Measurements from ENCODE around the gene POLR2B. TPM values are rescaled to one million over a fixed set of nuclear protein-coding genes. Genes with fewer than 3 reads are reported as not detected.

The POLR2B gene
- total RNA-seq, 1 donor from 2014 or later, result 112 TPM

GRCh38 chr4:57064811-57065711 is 86.4 kb downstream of the POLR2B start:
- H3K4me3 ChIP-seq (ENCODE audit: low read depth, low read length), result no peak overlapping the region
- no peaks in the 10 kb centered on the region for H3K36me3 ChIP-seq (ENCODE audit: control insufficient read depth, insufficient read depth, low read length)
- no peaks in the 10 kb centered on the region for H3K27me3 ChIP-seq (ENCODE audit: control insufficient read depth, insufficient read depth, low read length)
- FAIRE-seq (no peak), DNase-seq (ENCODE audit: low read depth) (peak; percentile 49)
- TF ChIP-seq, protein P1, sequence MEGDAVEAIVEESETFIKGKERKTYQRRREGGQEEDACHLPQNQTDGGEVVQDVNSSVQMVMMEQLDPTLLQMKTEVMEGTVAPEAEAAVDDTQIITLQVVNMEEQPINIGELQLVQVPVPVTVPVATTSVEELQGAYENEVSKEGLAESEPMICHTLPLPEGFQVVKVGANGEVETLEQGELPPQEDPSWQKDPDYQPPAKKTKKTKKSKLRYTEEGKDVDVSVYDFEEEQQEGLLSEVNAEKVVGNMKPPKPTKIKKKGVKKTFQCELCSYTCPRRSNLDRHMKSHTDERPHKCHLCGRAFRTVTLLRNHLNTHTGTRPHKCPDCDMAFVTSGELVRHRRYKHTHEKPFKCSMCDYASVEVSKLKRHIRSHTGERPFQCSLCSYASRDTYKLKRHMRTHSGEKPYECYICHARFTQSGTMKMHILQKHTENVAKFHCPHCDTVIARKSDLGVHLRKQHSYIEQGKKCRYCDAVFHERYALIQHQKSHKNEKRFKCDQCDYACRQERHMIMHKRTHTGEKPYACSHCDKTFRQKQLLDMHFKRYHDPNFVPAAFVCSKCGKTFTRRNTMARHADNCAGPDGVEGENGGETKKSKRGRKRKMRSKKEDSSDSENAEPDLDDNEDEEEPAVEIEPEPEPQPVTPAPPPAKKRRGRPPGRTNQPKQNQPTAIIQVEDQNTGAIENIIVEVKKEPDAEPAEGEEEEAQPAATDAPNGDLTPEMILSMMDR (IDR thresholded peaks at IDR 0.05; ENCODE audit: insufficient read depth, low read length, severe bottlenecking), result no peak

DNA sequence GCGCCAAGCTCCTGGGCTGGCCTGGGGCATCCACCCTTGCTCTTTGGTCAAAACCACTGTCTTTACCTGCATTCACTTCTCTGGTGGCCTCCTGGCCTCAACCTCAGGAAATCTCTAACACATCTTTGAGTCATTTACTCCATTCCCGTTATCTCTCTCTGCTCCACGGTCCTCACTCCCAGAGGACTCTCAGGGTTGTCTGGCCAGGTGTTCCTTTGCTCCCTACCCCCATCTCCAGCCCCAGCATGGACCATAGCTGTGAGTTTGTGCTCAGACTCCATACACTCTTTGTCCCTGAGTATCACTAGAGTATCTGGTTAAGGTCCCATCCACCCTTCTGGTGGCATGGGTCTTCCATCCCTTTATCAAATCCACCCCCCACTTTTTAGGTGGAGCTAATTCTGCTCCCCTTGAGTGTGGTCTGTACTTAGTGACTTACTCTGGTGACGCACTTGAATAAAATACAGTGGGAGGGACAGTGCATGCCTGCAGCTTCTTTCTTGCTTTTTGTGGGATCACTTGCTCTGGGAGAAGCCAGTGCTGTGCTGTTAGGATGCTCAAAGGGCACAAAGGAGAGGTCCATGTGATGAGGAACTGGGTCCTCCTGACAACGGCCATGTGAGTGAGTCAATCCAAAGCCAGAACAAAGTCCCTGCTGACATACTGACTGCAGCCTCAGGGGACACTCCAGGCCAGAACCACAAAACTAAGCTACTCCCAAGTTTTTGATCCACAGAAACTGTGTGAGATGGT is 87.2 kb downstream of the POLR2B start:
- no peak for DNase-seq (ENCODE audit: low read depth)
- TF ChIP-seq, protein P1 (IDR thresholded peaks at IDR 0.05; ENCODE audit: insufficient read depth, low read length, severe bottlenecking), result no peak
- no peaks in the 10 kb centered on the region for H3K27me3 ChIP-seq (ENCODE audit: control insufficient read depth, insufficient read depth, low read length)
- H3K4me3 ChIP-seq (ENCODE audit: low read depth, low read length), result no peak overlapping the region
- H3K36me3 ChIP-seq (ENCODE audit: control insufficient read depth, insufficient read depth, low read length), result no peaks in the 10 kb centered on the region
- FAIRE-seq, result peak; percentile 77

- DNase-seq (ENCODE audit: low read depth) (no peak), FAIRE-seq (no peak)
- TF ChIP-seq, protein P1 (IDR thresholded peaks at IDR 0.05; ENCODE audit: insufficient read depth, low read length, severe bottlenecking), result no peak
- Histone ChIP-seq H3K27me3 (ENCODE audit: control insufficient read depth, insufficient read depth, low read length) (no peaks in the 10 kb centered on the region), H3K4me3 (ENCODE audit: low read depth, low read length) (no peak overlapping the region), H3K36me3 (ENCODE audit: control insufficient read depth, insufficient read depth, low read length) (no peaks in the 10 kb centered on the region)
Observed at GRCh38 chr4:57068237-57068981, 89.7 kb downstream of the POLR2B start.

DNA sequence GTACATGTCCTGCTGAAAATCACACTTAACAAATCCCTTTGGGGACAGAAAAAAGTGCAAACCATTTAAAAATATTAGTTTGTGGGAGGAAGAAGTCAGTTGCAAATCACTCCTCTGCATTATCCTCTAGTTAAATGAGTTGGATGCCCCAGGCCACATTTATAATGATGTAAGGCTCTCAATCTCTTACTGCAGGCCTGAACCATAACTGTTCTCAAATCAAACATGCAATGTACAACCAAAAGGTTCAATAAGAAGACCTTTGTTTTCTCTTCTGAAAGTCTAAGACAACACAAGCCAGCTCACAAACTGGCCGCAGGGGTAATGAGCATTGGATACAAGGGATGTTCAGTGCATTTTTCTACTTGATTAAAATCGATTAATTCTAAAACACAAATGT is 91.8 kb downstream of the POLR2B start:
- DNase-seq (ENCODE audit: low read depth), result peak; percentile 48

GRCh38 chr4:57071326-57071725 is 92.6 kb downstream of the POLR2B start:
- TF ChIP-seq, protein P1 (IDR thresholded peaks at IDR 0.05; ENCODE audit: insufficient read depth, low read length, severe bottlenecking), result no peak
- DNase-seq (ENCODE audit: low read depth), result peak; percentile 76
- Histone ChIP-seq H3K4me3 (ENCODE audit: low read depth, low read length) (no peak overlapping the region), H3K27me3 (ENCODE audit: control insufficient read depth, insufficient read depth, low read length) (no peaks in the 10 kb centered on the region), H3K36me3 (ENCODE audit: control insufficient read depth, insufficient read depth, low read length) (no peaks in the 10 kb centered on the region)
- no peak for FAIRE-seq

More for the DNA sequence above, 91.8 kb downstream of the POLR2B start:
- TF ChIP-seq, protein P1 (IDR thresholded peaks at IDR 0.05; ENCODE audit: insufficient read depth, low read length, severe bottlenecking), result no peak
- no peaks in the 10 kb centered on the region for H3K27me3 ChIP-seq (ENCODE audit: control insufficient read depth, insufficient read depth, low read length)
- no peak for FAIRE-seq
- H3K4me3 ChIP-seq (ENCODE audit: low read depth, low read length), result no peak overlapping the region
- H3K36me3 ChIP-seq (ENCODE audit: control insufficient read depth, insufficient read depth, low read length), result no peaks in the 10 kb centered on the region
